IPS-20b (cell line): ENCODE measurements around the gene AGBL1.
"Not testable (repeated sequence)": the region's sequence is repeated elsewhere in the genome, so short reads cannot be mapped to it uniquely, and the experiment has no call there.

Experiments
- H3K27ac ChIP-seq: one replicate; pipeline ENCODE4 v1.5.1; 2013; ENCODE audit warnings: low read length
- H3K27me3 ChIP-seq: 2 replicates; pipeline ENCODE4 v1.6.1; 2013; ENCODE audit warnings: mild to moderate bottlenecking, low read length, inconsistent platforms; ENCODE audit not compliant: insufficient read depth
- H3K36me3 ChIP-seq: 2 replicates; pipeline ENCODE4 v1.6.1; 2013; ENCODE audit warnings: low read depth, mild to moderate bottlenecking, inconsistent platforms, low read length, moderate library complexity; ENCODE audit not compliant: insufficient read depth
- H3K4me1 ChIP-seq: 2 replicates; pipeline ENCODE4 v1.6.1; 2013; ENCODE audit warnings: mild to moderate bottlenecking, control low read depth, inconsistent platforms, low read length, moderate library complexity; ENCODE audit not compliant: insufficient read depth
- H3K4me3 ChIP-seq: 2 replicates; pipeline ENCODE4 v1.5.1; 2013; ENCODE audit warnings: mild to moderate bottlenecking, low read length, inconsistent platforms
- H3K9ac ChIP-seq: 2 replicates; pipeline ENCODE4 v1.6.1; 2013; ENCODE audit warnings: low read depth, mild to moderate bottlenecking, inconsistent platforms, low read length, moderate library complexity
- H3K9me3 ChIP-seq: 2 replicates; pipeline ENCODE4 v1.6.1; 2013; ENCODE audit warnings: mild to moderate bottlenecking, low read depth, low read length, inconsistent platforms; ENCODE audit not compliant: insufficient read depth

The AGBL1 gene

GRCh38 chr15:86089422-86089821 is 9.8 kb downstream of the AGBL1 start:
- Histone ChIP-seq H3K9ac (no peak overlapping the region), H3K4me1 (peaks cover 13% of the 10 kb centered on the region; the same call in 1 of the 2 replicates), H3K27me3 (no peaks in the 10 kb centered on the region), H3K36me3 (no peaks in the 10 kb centered on the region), H3K27ac (no peak overlapping the region), H3K9me3 (no peaks in the 10 kb centered on the region), H3K4me3 (no peak overlapping the region; the same call in 1 of the 2 replicates)

- Histone ChIP-seq H3K36me3 (no peaks in the 10 kb centered on the region), H3K4me3 (no peak overlapping the region), H3K27me3 (no peaks in the 10 kb centered on the region), H3K4me1 (no peaks in the 10 kb centered on the region), H3K9me3 (no peaks in the 10 kb centered on the region), H3K9ac (no peak overlapping the region), H3K27ac (no peak overlapping the region)
Observed at GRCh38 chr15:86101818-86102217, 22.1 kb downstream of the AGBL1 start.

DNA sequence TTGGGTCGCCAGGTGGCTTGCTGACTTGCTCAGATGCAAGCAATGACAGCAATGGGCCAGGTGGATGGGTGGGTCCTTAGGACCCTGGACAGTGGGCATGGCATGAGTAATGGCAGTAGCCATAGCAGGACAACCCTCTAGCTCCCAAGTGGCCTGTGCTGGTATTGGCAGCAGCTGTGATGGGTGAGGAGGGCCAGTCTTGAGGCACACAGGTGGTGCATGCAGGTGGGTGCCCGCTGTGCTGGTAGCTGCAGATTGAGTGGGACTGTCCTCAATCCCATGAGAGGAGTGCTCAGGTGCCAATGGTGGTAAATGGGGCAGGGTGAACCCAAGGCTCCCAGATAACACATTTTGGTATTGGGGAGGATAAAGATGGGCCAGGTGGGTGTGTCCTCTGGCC is 24.2 kb downstream of the AGBL1 start:
- Histone ChIP-seq H3K9ac (no peak overlapping the region), H3K4me3 (no peak overlapping the region), H3K9me3 (no peaks in the 10 kb centered on the region), H3K27ac (no peak overlapping the region), H3K4me1 (no peaks in the 10 kb centered on the region), H3K27me3 (no peaks in the 10 kb centered on the region), H3K36me3 (no peaks in the 10 kb centered on the region)

GRCh38 chr15:86106306-86106705 is 26.6 kb downstream of the AGBL1 start:
- no peaks in the 10 kb centered on the region for H3K36me3 ChIP-seq
- no peak overlapping the region for H3K27ac ChIP-seq
- no peak overlapping the region for H3K4me3 ChIP-seq
- H3K4me1 ChIP-seq, result no peaks in the 10 kb centered on the region
- H3K27me3 ChIP-seq, result no peaks in the 10 kb centered on the region
- H3K9ac ChIP-seq, result no peak overlapping the region
- no peaks in the 10 kb centered on the region for H3K9me3 ChIP-seq

DNA sequence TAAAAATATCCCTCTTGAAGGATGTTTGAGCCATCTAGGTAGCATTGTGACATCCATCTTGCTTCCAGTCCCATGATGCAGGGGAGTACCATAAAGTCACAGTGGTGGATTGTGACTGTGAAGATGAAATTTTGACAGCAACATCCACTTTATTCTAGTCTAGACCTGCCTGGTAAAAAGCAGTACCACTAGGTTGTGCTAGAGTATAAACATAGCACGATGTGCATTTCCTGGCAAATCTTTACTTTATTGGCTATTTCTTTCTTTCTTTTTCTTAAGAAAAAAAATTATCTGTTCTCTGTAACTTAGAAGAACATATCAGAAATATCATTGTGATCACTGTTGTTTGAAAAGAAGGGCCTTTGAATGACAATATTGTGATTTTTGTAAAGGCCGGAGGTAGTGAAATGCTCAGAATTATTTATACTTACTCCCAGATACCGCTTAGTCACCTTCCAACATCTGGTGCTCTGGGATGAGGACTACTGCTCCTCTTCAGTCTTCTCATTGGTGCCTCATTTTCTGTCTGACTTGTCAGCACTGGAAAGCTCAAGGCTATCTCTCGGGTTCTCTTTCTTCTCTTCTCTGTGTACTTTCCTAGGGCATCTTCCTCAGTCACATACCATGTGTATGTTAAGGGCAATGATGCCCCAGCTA is 35.6 kb downstream of the AGBL1 start:
- Histone ChIP-seq H3K27ac (no peak overlapping the region), H3K4me3 (no peak overlapping the region), H3K9me3 (no peaks in the 10 kb centered on the region), H3K4me1 (peaks cover 1% of the 10 kb centered on the region; the same call in 1 of the 2 replicates), H3K27me3 (no peaks in the 10 kb centered on the region), H3K36me3 (no peaks in the 10 kb centered on the region), H3K9ac (no peak overlapping the region)

- Histone ChIP-seq H3K27me3 (no peaks in the 10 kb centered on the region), H3K9me3 (no peaks in the 10 kb centered on the region), H3K9ac (no peak overlapping the region; the same call in 1 of the 2 replicates), H3K4me1 (peaks cover 19% of the 10 kb centered on the region), H3K36me3 (no peaks in the 10 kb centered on the region), H3K4me3 (0 out of 2 replicates have a peak overlapping the region, but pooled peaks have one; percentile 45), H3K27ac (no peak overlapping the region)
Observed at GRCh38 chr15:86121568-86122225, 42.0 kb downstream of the AGBL1 start.

DNA sequence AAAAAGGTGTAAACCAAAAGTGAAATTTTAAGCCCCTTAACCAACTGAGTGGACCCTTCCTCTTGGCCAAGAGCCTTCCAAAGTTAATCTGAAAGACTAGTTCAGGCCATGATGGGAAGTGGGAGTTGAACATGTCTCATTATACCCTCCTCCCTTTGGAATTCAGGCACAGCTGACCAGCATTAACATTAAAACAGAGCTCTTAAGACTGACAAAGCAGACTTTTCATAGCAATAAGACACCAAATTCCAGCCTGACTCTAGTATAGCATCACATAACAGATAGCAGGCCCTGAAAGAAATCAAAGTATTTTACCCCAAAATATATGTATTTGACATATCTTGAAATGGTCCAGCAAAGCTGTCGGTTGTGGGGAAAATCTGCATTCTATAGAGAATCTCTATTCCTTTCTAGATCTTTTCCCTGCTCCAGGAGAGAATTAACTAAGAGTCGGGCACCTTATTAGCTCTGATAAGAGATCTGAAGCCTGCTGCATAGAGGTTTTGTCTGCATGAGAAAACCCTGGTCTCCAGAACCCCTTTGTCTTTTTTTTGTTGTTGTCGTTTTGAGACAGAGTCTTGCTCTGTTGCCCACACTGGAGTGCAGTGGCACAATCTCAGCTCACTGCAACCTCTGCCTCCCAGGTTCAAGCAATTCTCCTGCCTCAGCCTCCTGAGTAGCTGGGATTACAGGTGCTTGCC is 43.2 kb downstream of the AGBL1 start:
- peaks cover 19% of the 10 kb centered on the region for H3K4me1 ChIP-seq
- not testable (repeated sequence) for H3K27me3 ChIP-seq, H3K9me3 ChIP-seq, H3K9ac ChIP-seq, H3K36me3 ChIP-seq
- peak overlapping the region; percentile 32 for H3K27ac ChIP-seq
- H3K4me3 ChIP-seq, result peak overlapping the region; percentile 45; the same call in 1 of the 2 replicates

GRCh38 chr15:86125775-86126174 is 46.1 kb downstream of the AGBL1 start:
- H3K9me3 ChIP-seq, result no peaks in the 10 kb centered on the region
- H3K36me3 ChIP-seq, result no peaks in the 10 kb centered on the region
- no peak overlapping the region for H3K27ac ChIP-seq
- H3K4me3 ChIP-seq, result no peak overlapping the region
- no peaks in the 10 kb centered on the region for H3K27me3 ChIP-seq
- H3K4me1 ChIP-seq, result peaks cover 14% of the 10 kb centered on the region
- H3K9ac ChIP-seq, result no peak overlapping the region

DNA sequence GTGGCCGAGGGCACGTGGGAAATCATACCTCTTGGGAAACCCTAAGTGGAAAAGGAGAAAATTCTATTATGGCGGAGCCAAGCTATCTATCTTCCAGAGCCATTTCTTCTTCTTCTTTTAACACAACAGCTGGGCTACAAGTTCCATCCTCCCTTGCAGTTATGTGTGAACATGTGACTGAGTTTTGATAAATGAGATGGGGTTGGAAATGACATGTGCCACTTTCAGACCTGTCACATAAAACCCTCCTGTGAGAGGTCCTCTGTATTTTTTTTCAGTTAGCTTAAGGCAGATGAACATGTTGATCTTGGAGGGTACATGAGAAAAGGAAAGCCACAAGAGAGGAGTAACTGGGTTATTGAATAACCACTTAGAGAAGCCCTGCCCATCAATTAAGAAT is 47.9 kb downstream of the AGBL1 start:
- Histone ChIP-seq H3K36me3 (no peaks in the 10 kb centered on the region), H3K9ac (no peak overlapping the region), H3K4me3 (no peak overlapping the region), H3K27me3 (no peaks in the 10 kb centered on the region), H3K4me1 (peaks cover under 1% of the 10 kb centered on the region; the same call in 1 of the 2 replicates), H3K9me3 (no peaks in the 10 kb centered on the region), H3K27ac (no peak overlapping the region)

DNA sequence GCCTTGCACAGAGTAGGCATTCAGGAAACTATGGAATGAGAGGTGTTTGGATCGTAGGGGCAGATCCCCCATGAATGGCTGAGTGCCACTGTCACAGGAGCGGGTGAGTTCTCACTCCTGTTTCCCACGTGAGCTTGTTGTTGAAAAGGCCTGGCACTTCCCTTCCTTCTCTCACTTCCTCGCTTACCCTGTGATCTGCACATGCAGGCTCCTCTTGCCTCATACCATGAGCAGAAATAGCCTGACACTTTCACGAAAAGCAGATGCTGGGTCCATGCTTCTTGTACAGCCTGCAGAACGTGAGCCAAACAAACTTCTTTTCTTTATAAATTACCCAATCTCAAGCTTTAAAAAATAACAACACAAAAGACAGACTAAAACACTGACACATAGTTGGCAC is 55.4 kb downstream of the AGBL1 start:
- H3K27me3 ChIP-seq, result no peaks in the 10 kb centered on the region
- H3K9me3 ChIP-seq, result no peaks in the 10 kb centered on the region
- no peaks in the 10 kb centered on the region for H3K36me3 ChIP-seq
- no peak overlapping the region for H3K9ac ChIP-seq
- H3K4me1 ChIP-seq, result no peaks in the 10 kb centered on the region
- no peak overlapping the region for H3K4me3 ChIP-seq
- no peak overlapping the region for H3K27ac ChIP-seq

GRCh38 chr15:86136861-86137260 is 57.2 kb downstream of the AGBL1 start:
- Histone ChIP-seq H3K4me1 (no peaks in the 10 kb centered on the region), H3K27ac (no peak overlapping the region), H3K36me3 (no peaks in the 10 kb centered on the region), H3K4me3 (no peak overlapping the region), H3K27me3 (no peaks in the 10 kb centered on the region), H3K9ac (no peak overlapping the region), H3K9me3 (no peaks in the 10 kb centered on the region)

DNA sequence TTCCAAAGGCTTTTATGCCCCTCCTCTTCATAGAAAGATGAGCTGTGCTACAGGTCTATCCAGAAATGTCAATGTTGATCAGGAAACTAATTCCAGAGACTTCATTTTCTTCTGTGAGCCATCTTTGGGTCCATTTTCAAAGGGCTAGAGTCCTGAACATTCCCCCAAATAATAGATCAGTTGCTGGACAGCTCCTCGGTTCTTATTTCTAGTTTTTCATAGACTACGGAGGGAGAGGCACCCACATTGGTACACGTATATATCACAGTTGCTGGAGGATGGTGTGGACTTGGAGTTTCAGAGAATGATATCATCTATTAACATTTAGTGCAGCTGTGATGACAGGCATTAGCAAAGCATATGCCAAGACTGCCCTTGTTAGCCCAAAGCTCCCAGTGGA is 59.1 kb downstream of the AGBL1 start:
- no peaks in the 10 kb centered on the region for H3K27me3 ChIP-seq
- no peak overlapping the region for H3K4me3 ChIP-seq
- H3K27ac ChIP-seq, result no peak overlapping the region
- H3K36me3 ChIP-seq, result no peaks in the 10 kb centered on the region
- H3K9ac ChIP-seq, result no peak overlapping the region
- no peaks in the 10 kb centered on the region for H3K9me3 ChIP-seq
- no peaks in the 10 kb centered on the region for H3K4me1 ChIP-seq
